SIG-M5 (cell line): ENCODE results near the gene THBD.

Source experiments
- DNase-seq: peaks from one replicate; lab custom pipeline; 2025; lab: John Stamatoyannopoulos, UW

Gene THBD

GRCh38 chr20:23010096-23010495, 39.4 kb downstream of the THBD start:
- no peak for DNase-seq

- no peak for DNase-seq
Observed at GRCh38 chr20:23009636-23010035, 39.8 kb downstream of the THBD start.

DNA sequence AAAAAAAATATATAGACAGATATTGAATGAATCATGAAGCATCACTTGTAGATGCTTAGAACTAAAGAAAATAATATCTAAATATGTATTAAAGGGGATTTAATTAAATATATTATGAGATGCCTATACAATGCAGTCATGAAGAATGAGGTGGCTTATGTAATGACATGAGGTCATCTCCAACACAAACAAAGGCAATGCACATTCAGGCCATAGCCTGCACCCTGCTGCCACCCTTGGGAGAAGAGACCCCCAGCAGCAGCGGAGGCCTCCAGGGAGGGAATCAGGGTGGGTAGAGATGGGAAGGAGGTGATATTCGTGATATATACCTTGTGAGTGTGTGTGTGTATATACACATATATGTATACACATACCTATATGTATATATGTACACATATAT, 40.8 kb downstream of the THBD start:
- no peak for DNase-seq

DNA sequence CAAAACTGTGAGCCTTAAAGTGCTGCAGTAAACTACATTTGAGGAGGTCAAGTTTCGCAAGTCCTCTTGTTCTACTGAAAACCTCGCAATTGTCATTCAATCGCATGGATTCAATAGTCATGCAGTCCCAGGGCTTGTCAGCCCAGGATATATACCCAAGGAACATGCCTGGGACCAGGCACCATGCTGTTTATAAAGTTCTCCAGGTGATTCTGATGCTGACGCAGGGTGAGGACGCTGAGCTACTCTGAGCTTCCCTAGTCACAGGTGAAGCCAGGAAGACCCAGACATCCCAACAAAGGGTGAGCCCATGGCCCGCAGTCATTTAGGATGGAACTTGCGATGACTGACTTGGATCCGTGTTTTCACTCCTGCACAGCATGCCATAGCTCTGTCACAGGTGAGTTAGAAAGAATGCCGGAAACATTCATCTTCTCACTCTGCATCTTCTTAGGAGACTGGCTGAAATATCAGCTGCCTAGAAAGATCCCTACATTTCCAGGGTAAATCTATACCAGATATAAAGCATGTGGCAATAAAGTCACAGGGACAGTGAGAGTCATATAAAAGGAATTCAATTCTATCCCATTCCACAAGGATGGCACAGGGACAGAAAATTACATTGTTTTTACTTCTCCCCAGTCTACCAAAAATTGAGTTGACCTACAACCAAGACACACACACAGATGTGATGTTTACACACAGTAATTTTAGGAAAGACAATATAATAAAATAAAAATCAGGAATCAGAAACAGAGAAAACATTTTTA, 41.4 kb downstream of the THBD start:
- DNase-seq = no peak

- no peak for DNase-seq
Observed at GRCh38 chr20:23007462-23007861, 42.0 kb downstream of the THBD start.

DNA sequence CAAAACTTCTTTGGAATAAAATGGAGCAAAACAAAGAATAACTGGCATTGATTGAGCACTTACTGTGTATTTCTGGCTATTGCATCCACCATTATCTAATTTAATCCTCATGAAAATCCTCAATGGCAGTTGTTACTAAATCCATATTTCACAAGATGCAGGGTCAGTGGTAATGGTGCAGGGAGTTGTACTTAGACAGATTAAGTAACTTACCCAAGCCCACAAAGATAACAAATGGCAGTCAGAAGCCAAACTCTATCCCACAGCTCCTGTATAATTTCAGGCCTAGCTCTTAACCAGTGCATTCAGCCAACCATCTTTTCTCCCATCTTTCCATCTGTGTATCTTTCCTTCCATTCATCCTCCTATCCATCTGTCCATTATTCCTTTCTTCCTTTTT, 43.7 kb downstream of the THBD start:
- no peak for DNase-seq

DNA sequence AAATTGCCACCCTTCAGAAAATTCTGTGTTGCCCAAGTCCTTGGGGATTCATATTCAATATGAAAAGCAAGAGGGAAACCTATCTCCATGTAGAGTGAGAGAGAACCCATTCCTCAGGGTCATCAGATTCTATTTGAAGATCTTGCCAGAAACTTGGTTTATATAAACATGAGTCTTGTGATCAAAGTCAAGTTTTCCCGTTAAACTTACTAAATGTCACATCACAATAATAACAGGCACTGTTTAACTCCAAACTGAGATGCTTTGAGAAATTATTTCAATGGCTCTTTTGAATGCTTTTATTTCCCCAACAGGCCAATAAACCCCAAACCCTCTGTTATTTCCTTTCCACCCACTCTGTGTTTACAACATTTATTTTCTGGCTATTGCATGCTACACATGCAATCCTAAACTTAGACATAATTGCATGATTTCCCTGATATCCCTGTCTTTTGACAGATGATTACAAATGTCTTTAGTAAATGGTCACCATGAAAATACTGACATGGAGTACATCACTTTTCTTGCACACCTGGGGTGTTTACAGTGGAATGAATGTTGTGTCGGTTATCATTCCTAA, 45.5 kb downstream of the THBD start:
- DNase-seq = no peak

DNA sequence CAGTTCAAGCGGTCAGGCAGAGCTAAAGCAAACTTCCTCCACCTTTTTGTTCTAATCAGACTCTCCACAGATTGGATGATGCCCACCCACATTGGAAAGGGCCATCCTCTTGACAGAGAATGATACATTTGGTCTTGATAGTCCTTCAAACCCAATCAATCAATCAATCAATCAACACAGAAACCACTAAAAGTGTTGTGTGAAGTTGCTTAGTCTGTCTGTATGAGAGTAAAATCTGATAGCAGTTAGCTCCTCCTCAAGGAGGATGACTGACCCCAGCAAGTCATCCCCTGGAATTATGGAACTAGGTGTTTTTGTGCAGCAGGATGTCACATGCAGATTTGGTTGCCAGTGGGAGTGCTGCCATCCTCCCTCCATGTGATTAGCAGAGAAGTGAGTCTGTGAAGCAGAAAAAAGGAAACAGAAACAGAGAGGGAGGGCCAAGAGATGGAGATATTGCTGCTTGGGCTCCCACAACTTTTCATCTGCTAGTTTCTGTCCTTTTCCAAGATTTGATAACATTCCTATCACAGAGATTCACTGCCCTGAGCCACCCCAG, 46.3 kb downstream of the THBD start:
- DNase-seq = no peak

DNA sequence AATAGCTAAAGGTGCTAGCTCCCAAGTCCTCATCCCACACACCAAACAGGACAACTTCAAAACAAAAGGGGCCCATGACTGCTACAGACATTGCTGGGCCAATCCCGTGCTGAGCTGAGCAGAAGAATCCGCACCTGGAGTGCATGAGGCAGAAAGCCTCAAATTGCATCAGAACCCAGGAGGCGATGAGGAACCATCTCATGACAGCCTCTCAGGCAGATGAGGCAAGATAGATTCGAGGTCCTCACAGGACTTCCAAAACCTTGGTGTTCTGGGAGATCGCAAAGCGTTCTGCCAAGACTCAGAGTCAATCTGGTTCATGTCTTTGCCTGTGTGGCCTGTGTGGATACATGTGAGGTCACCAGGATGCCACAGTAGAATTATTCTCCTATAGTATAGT, 47.2 kb downstream of the THBD start:
- no peak for DNase-seq

DNA sequence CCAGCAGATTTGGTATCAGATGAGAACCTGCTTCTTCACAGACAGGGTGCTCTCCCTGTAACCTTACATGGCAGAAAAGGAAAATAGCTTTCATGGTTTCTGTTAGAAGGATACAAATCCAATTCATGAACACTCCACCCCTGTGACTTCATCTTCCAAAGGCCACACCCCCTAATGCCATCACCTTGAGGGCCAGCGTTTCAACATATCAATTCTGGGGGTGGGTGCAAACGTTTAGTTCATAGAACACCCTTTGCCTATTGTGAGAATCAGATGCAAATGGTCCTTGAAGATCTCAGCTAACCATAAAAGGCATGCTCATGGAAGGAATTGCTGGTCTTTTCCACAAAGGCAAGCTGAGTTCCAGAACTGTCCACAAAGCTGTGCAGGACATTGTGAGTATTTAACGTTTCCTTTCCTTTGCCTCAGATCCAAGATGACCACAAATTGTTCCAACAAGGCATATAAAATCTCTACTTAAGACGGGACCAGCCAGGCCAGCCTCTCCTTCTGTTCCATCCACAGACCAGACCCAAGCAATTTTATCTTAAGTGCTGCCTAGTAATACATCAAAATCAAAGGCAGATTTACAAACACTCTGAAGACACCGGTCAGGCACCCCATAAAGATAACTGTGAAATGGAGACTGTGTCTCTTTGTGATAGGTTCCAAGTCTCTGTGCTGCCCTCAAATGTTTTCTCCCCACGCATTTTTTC, 49.1 kb downstream of the THBD start:
- DNase-seq = no peak

GRCh38 chr20:22999756-23000155, 49.7 kb downstream of the THBD start:
- DNase-seq = no peak

GRCh38 chr20:22998476-22998875, 51.0 kb downstream of the THBD start:
- no peak for DNase-seq

DNA sequence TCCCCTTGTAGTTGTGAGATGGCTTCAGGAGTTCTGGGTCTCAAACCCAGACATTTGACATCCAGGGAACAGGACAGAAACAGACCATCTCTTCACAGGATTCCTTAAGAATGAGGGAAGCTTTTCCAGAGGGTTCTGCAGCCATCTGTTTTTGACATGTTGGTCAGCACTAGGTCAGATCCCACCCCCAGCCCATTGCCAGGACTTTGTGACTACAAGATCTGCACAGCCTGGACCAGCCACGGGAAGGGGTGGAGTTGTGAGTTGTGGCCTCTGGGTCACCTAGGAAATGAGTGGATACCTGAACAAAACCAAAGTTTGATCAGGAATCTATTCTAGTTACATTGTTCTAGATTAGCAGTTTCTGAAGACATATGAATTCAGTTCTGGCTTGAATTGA, 53.5 kb downstream of the THBD start:
- no peak for DNase-seq
